ENCODE data around the gene TOMT.

GRCh38 chr11:72070491-72070890, 35.2 kb upstream of the TOMT start:
- TF ChIP-seq POLR2A (IDR thresholded peaks at IDR 0.05; ENCODE audit: low read depth, low read length) (no peak), POLR2AphosphoS5 (IDR thresholded peaks at IDR 0.05; ENCODE audit: low read depth, low read length) (no peak), PAX5 (IDR thresholded peaks at IDR 0.05; ENCODE audit: insufficient read depth, low read length, severe bottlenecking) (no peak), TAF1 (IDR thresholded peaks at IDR 0.05; ENCODE audit: low read depth, low read length) (no peak), POU2F2 (IDR thresholded peaks at IDR 0.05; ENCODE audit: low read depth, low read length) (no peak)
